HCT116 (cell line): ENCODE measurements around the gene MYBPC2. TPM values are rescaled to one million over a fixed set of nuclear protein-coding genes. Genes with fewer than 3 reads are reported as not detected.

ENCODE experiments used
- ATAC-seq: fragments of 200-7000 bp; cut with Tn5 transposase; 2 replicates; pipeline ENCODE4 v1.9.1; 2020; ENCODE audit warnings: mild to moderate bottlenecking, moderate library complexity
- BruUV-seq: library from RNA; stranded (reverse); fragments of 400-500 nt; replicated peaks from 2 replicates; lab custom pipeline; 2021; lab: Mats Ljungman, UMichigan
- CTCF ChIA-PET: fragments of 300-600 bp; sonication (Branson Sonifier 250); formaldehyde crosslinking; loops from one replicate; lab custom pipeline; 2021; ENCODE audit warnings: antibody characterized with exemption; lab: Charles Lee
- POLR2A ChIA-PET: fragments of 300-600, 350-600 bp; sonication (Branson Sonifier 250); formaldehyde crosslinking; loops from one replicate; lab custom pipeline; 2021; ENCODE audit warnings: antibody characterized with exemption; lab: Charles Lee
- RAD21 ChIA-PET, 2 experiments: fragments of 300-600 bp; sonication (Branson Sonifier 250); formaldehyde crosslinking; loops; one replicate each; lab custom pipeline; 2023; ENCODE audit warnings: low total read pairs in 2 of 2; ENCODE audit not compliant: uncharacterized antibody in 2 of 2, unreplicated experiment in 2 of 2, low non-redundant PET in 1 of 2; lab: Charles Lee
- DNase-seq: peaks from one replicate; pipeline ENCODE4 v3.0.0-alpha.2; 2010; ENCODE audit warnings: low read depth, low spot score
- H2AFZ ChIP-seq: fragments of 200-600 bp; shearing (Covaris generic), sonication (generic); 2 replicates; pipeline ENCODE4 v1.6.1; 2017; ENCODE audit warnings: low read depth, mixed run types, mixed read lengths, antibody characterized with exemption, low read length; ENCODE audit not compliant: poor library complexity, severe bottlenecking
- H3K27ac ChIP-seq: 2 replicates; pipeline ENCODE4 v1.5.1; 2012; ENCODE audit warnings: low read depth, low read length
- H3K27me3 ChIP-seq: fragments of 200-600 bp; sonication (generic); 2 replicates; pipeline ENCODE4 v1.6.1; 2016; ENCODE audit warnings: mixed run types, low read length, mixed read lengths; ENCODE audit not compliant: insufficient read depth
- H3K36me3 ChIP-seq, 2 experiments: fragments of 200-500 bp in 1 of 2; fragments of 200-600 bp in 1 of 2; sonication (Bioruptor generic) in 1 of 2; sonication (generic) in 1 of 2; 2 replicates each; pipeline versions ENCODE4 v1.5.1 to v1.6.1; 2014 to 2016; ENCODE audit warnings: low read length in 2 of 2, inconsistent platforms in 1 of 2, mixed read lengths in 1 of 2, mixed run types in 1 of 2; ENCODE audit not compliant: insufficient read depth in 2 of 2, control insufficient read depth in 1 of 2
- H3K4me1 ChIP-seq, 2 experiments: fragments of 200-600 bp in 1 of 2; sonication (generic) in 1 of 2; 2 replicates each; pipeline versions ENCODE4 v1.5.1 to v1.6.1; 2012 to 2017; ENCODE audit warnings: low read length in 2 of 2, inconsistent platforms in 1 of 2, mild to moderate bottlenecking in 1 of 2, mixed read lengths in 1 of 2, mixed run types in 1 of 2, moderate library complexity in 1 of 2; ENCODE audit not compliant: insufficient read depth in 2 of 2, control insufficient read depth in 1 of 2
- H3K4me2 ChIP-seq: fragments of 200-600 bp; sonication (generic); 2 replicates; pipeline ENCODE4 v1.6.1; 2017; ENCODE audit warnings: mixed run types, low read length, mixed read lengths
- H3K4me3 ChIP-seq, 2 experiments: fragments of 200-600 bp in 1 of 2; sonication (generic) in 1 of 2; replicated peaks in 1 of 2; 2 replicates each; pipeline ENCODE4 v1.5.1; 2011 to 2016; ENCODE audit warnings: low read length in 2 of 2, control low read depth in 1 of 2, low read depth in 1 of 2, mild to moderate bottlenecking in 1 of 2, mixed read lengths in 1 of 2, mixed run types in 1 of 2
- H3K79me2 ChIP-seq: fragments of 200-600 bp; sonication (generic); 2 replicates; pipeline ENCODE4 v1.6.1; 2017; ENCODE audit warnings: mild to moderate bottlenecking, mixed run types, low read length, moderate library complexity, mixed read lengths; ENCODE audit not compliant: insufficient read depth
- H3K9ac ChIP-seq: fragments of 200-600 bp; sonication (generic); 2 replicates; pipeline ENCODE4 v1.6.1; 2016; ENCODE audit warnings: low read length, mixed read lengths
- H3K9me2 ChIP-seq: fragments of 200-600 bp; sonication (generic), shearing (Covaris generic); 2 replicates; pipeline ENCODE4 v1.6.1; 2017; ENCODE audit warnings: mixed run types, mild to moderate bottlenecking, moderate library complexity; ENCODE audit not compliant: insufficient read depth
- H3K9me3 ChIP-seq, 2 experiments: fragments of 200-500 bp in 1 of 2; fragments of 200-600 bp in 1 of 2; sonication (Bioruptor generic) in 1 of 2; sonication (generic) in 1 of 2; 2 replicates each; pipeline ENCODE4 v1.6.1; 2014 to 2017; ENCODE audit warnings: low read length in 2 of 2, mixed read lengths in 2 of 2, inconsistent platforms in 1 of 2, low read depth in 1 of 2, mild to moderate bottlenecking in 1 of 2, mixed run types in 1 of 2, moderate library complexity in 1 of 2; ENCODE audit not compliant: control insufficient read depth in 1 of 2, insufficient read depth in 1 of 2
- H4K20me1 ChIP-seq: fragments of 200-600 bp; sonication (generic), shearing (Covaris generic); 2 replicates; pipeline ENCODE4 v1.6.1; 2017; ENCODE audit warnings: mixed run types, mild to moderate bottlenecking, moderate library complexity; ENCODE audit not compliant: insufficient read depth
- EZH2 ChIP-seq: fragments of 200-600 bp; sonication (generic); IDR thresholded peaks from 2 replicates; pipeline ENCODE4 v1.6.1; 2017; ENCODE audit warnings: antibody characterized with exemption, mixed run types
- JUND ChIP-seq: IDR thresholded peaks from 2 replicates; pipeline ENCODE4 v1.6.1; 2012
- MAX ChIP-seq: IDR thresholded peaks from 2 replicates; pipeline ENCODE4 v1.6.1; 2012
- POLR2AphosphoS5 ChIP-seq: IDR thresholded peaks from 2 replicates; pipeline ENCODE4 v1.6.1; 2011; ENCODE audit warnings: mild to moderate bottlenecking, low read depth, low read length, moderate library complexity
- REST ChIP-seq: IDR thresholded peaks from 2 replicates; pipeline ENCODE4 v1.6.1; 2012; ENCODE audit warnings: low read depth
- ZBTB33 ChIP-seq: IDR thresholded peaks from 2 replicates; pipeline ENCODE4 v1.6.1; 2011; ENCODE audit warnings: mild to moderate bottlenecking, low read length, moderate library complexity; ENCODE audit not compliant: insufficient replicate concordance; ENCODE audit errors: extremely low read depth
- ZFX ChIP-seq: fragments of 450-650 bp; IDR thresholded peaks from 2 replicates; pipeline ENCODE4 v1.6.1; 2017
- intact Hi-C: fragments of 100-400 bp; cut with micrococcal nuclease; formaldehyde crosslinking; loops from 2 replicates; pipeline ENCODE4 v1.10.0; 2022
- total RNA-seq: library from RNA; stranded (reverse); gene quantifications from one replicate; pipeline ENCODE4 v1.2.1, GENCODE V29; 2021; ENCODE audit not compliant: unreplicated experiment

MYBPC2 gene
- total RNA-seq, 1 experiment from 2014 or later: not detected

GRCh38 chr19:50505856-50506611 is 73.3 kb downstream of the MYBPC2 start:
- no TSS peak for BruUV-seq
- Histone ChIP-seq H3K4me3 (no peak overlapping the region), H2AFZ (no peak overlapping the region), H3K9me2 (no peaks in the 10 kb centered on the region), H3K9me3 (no peaks in the 10 kb centered on the region), H3K36me3 (no peaks in the 10 kb centered on the region; a peak in 1 of 4 replicates), H3K4me1 (peaks cover 3 to 8% of the 10 kb centered on the region in 2 experiments; a peak in 3 of 4 replicates), H4K20me1 (no peaks in the 10 kb centered on the region), H3K79me2 (peaks cover 8% of the 10 kb centered on the region; the same call in 1 of the 2 replicates), H3K4me2 (no peak overlapping the region), H3K27me3 (no peaks in the 10 kb centered on the region), H3K27ac (no peak overlapping the region), H3K9ac (no peak overlapping the region)
- ChIA-PET CTCF (no interaction called here), RAD21 (no interaction called here), POLR2A (no interaction called here)
- TF ChIP-seq POLR2AphosphoS5: no peak
- TF ChIP-seq EZH2: no peak
- TF ChIP-seq JUND: no peak
- no peak for TF ChIP-seq ZFX
- no peak for TF ChIP-seq MAX
- no peak for TF ChIP-seq ZBTB33
- no peak for TF ChIP-seq REST
- no peak for ATAC-seq
- DNase-seq: no peak
- intact Hi-C loops: no loop called here
